SH-SY5Y (cell line): ENCODE measurements around the gene SMPDL3A.

Experiments used
- GATA2 ChIP-seq: IDR thresholded peaks from 2 replicates; pipeline ENCODE4 v1.6.1; 2011; ENCODE audit warnings: mild to moderate bottlenecking, low read depth, low read length
- GATA3 ChIP-seq: IDR thresholded peaks from 2 replicates; pipeline ENCODE4 v1.6.1; 2011; ENCODE audit warnings: low read depth, mild to moderate bottlenecking, low read length, moderate library complexity

The SMPDL3A gene

GRCh38 chr6:122760330-122760729 is 28.7 kb upstream of the SMPDL3A start:
- no peak for TF ChIP-seq GATA2
- no peak for TF ChIP-seq GATA3

GRCh38 chr6:122766256-122766655 is 22.8 kb upstream of the SMPDL3A start:
- TF ChIP-seq GATA2 (no peak), GATA3 (no peak)

GRCh38 chr6:122770835-122771601 is 18.0 kb upstream of the SMPDL3A start:
- TF ChIP-seq GATA2 (no peak), GATA3 (no peak)

GRCh38 chr6:122772724-122773415 is 16.2 kb upstream of the SMPDL3A start:
- TF ChIP-seq GATA3 (no peak), GATA2 (no peak)

GRCh38 chr6:122775975-122776374 is 13.1 kb upstream of the SMPDL3A start:
- TF ChIP-seq GATA3 (no peak), GATA2 (no peak)

GRCh38 chr6:122778302-122778701 is 10.8 kb upstream of the SMPDL3A start:
- TF ChIP-seq GATA2 = no peak
- TF ChIP-seq GATA3 = no peak

- TF ChIP-seq GATA3 = no peak
- no peak for TF ChIP-seq GATA2
These were observed 9.9 kb upstream of the SMPDL3A start for GRCh38 chr6:122778985-122779661.

GRCh38 chr6:122779667-122780066 is 9.4 kb upstream of the SMPDL3A start, which contains the start of gene FABP7:
TSS of gene FABP7 (plus strand) at chr6:122779716. CDS start at chr6:122779795, 79 bp downstream.
- TF ChIP-seq GATA3 (no peak), GATA2 (no peak)

- no peak for TF ChIP-seq GATA2
- TF ChIP-seq GATA3 = no peak
These were observed 8.9 kb upstream of the SMPDL3A start for GRCh38 chr6:122780114-122780513.

GRCh38 chr6:122781716-122782115 is 7.3 kb upstream of the SMPDL3A start:
- TF ChIP-seq GATA2 (no peak), GATA3 (no peak)

- no peak for TF ChIP-seq GATA2
- no peak for TF ChIP-seq GATA3
These were observed 5.7 kb upstream of the SMPDL3A start for GRCh38 chr6:122783401-122783800.

- TF ChIP-seq GATA3 = no peak
- TF ChIP-seq GATA2 = no peak
These were observed 3.2 kb upstream of the SMPDL3A start for GRCh38 chr6:122785891-122786290.

- no peak for TF ChIP-seq GATA3
- no peak for TF ChIP-seq GATA2
These were observed 1.3 kb upstream of the SMPDL3A start for GRCh38 chr6:122787721-122788120.

GRCh38 chr6:122788208-122788607 is 850 bp upstream of the SMPDL3A start:
- TF ChIP-seq GATA2 (no peak), GATA3 (no peak)

- TF ChIP-seq GATA2 (no peak), GATA3 (no peak)
These were observed 336 bp upstream of the SMPDL3A start for GRCh38 chr6:122788663-122789181.
